Left lung (tissue), 10 donors: ENCODE data around the gene ZBTB47. TPM values are rescaled to one million over a fixed set of nuclear protein-coding genes. Genes with fewer than 3 reads are reported as not detected.

Source experiments
- ATAC-seq: fragments of 200-7000 bp; cut with Tn5 transposase; one replicate; pipeline ENCODE4 v1.9.1; 2020; ENCODE audit warnings: moderate library complexity
- DNase-seq, 4 donors: peaks; one replicate each; pipeline ENCODE4 v3.0.0-alpha.2; 2013 to 2020
- H3K27ac ChIP-seq, 2 donors: fragments of 200-600 bp; sonication (generic) in 1 of 2; one replicate each; pipeline versions ENCODE4 v1.5.0 to v1.8.0; 2020 to 2021
- H3K27me3 ChIP-seq, 2 donors: fragments of 200-600 bp; sonication (generic) in 1 of 2; one replicate each; pipeline versions ENCODE4 v1.5.0 to v1.8.0; 2020 to 2021
- H3K36me3 ChIP-seq, 2 donors: fragments of 200-600 bp; sonication (generic) in 1 of 2; one replicate each; pipeline versions ENCODE4 v1.5.0 to v1.8.0; 2020 to 2021
- H3K4me1 ChIP-seq, 2 donors: fragments of 200-600 bp; one replicate each; pipeline ENCODE4 v1.8.0; 2021
- H3K4me3 ChIP-seq, 2 donors: fragments of 200-600 bp; sonication (generic) in 1 of 2; one replicate each; pipeline versions ENCODE4 v1.5.0 to v1.8.0; 2020 to 2021; ENCODE audit warnings: mild to moderate bottlenecking in 1 of 2
- H3K9me3 ChIP-seq, 2 donors: fragments of 200-600 bp; sonication (generic) in 1 of 2; one replicate each; pipeline versions ENCODE4 v1.5.0 to v1.8.0; 2020 to 2021
- CTCF ChIP-seq, 2 donors: fragments of 200-600 bp; sonication (generic) in 1 of 2; IDR thresholded peaks; one replicate each; pipeline versions ENCODE4 v1.5.0 to v1.8.0; 2021; ENCODE audit warnings: antibody characterized with exemption in 2 of 2
- intact Hi-C, 2 donors: fragments of 100-400 bp; cut with DNase I; formaldehyde crosslinking; loops; one replicate each; pipeline versions ENCODE4 v1.11.2 to v1.14.2; 2022
- polyA plus RNA-seq, 6 donors: library from polyadenylated mRNA; unstranded; fragments of 120-200 nt; gene quantifications; one replicate each; pipeline ENCODE4 v1.2.1, GENCODE V29; 2013; ENCODE audit not compliant: insufficient read length in 6 of 6
- total RNA-seq, 2 donors: library from RNA; stranded (reverse); fragmentation: NEBNext Ultra II Directional; extraction: Animal tissue kit (Norgen Biotek cat#: 25700); gene quantifications; one replicate each; pipeline ENCODE4 v1.2.1, GENCODE V29; 2021
- donor health status: DM: no; HTN: yes; CAD: no.
- donor health status: DM: no; HTN: no; CAD: no.

The ZBTB47 gene
- total and polyA plus RNA-seq, 8 donors = 10.4 to 34.9 (median 15.1) TPM

DNA sequence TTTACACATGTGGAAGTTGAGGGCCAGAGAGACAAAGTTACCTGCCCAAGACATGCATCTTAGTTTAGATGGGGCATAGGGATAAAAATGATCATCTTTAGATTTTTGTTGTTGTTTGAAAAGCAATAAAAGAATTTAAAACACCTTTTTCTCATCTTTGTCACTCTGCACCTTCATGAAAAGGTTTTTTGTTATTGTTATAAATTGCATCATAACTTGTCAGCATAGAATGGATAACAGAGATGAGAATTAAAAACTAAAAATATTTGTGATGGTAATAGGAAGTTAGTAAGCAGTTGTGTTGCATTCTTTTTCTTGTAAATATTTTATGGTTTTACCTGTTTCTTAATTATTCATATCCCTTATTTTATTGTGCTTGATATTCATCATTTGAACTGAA is 13.4 kb upstream of the ZBTB47 start:
- intact Hi-C loops = no loop called here
- H3K27ac ChIP-seq = no peak overlapping the region
- H3K36me3 ChIP-seq = peaks cover 0 to 100% of the 10 kb centered on the region in 2 donors
- no peak for TF ChIP-seq CTCF (IDR thresholded peaks at IDR 0.05)
- ATAC-seq = no peak
- H3K9me3 ChIP-seq = no peaks in the 10 kb centered on the region
- H3K4me3 ChIP-seq = no peak overlapping the region
- no peaks in the 10 kb centered on the region for H3K4me1 ChIP-seq
- no peak for DNase-seq
- no peaks in the 10 kb centered on the region for H3K27me3 ChIP-seq

- no peak for ATAC-seq
- TF ChIP-seq CTCF (IDR thresholded peaks at IDR 0.05) = no peak
- intact Hi-C loops = no loop called here
- Histone ChIP-seq H3K4me3 (no peak overlapping the region), H3K4me1 (no peaks in the 10 kb centered on the region), H3K9me3 (no peaks in the 10 kb centered on the region), H3K27me3 (no peaks in the 10 kb centered on the region), H3K36me3 (peaks cover 0 to 100% of the 10 kb centered on the region in 2 donors), H3K27ac (no peak overlapping the region)
- no peak for DNase-seq
Observed at GRCh38 chr3:42640771-42641370, 12.6 kb upstream of the ZBTB47 start.

DNA sequence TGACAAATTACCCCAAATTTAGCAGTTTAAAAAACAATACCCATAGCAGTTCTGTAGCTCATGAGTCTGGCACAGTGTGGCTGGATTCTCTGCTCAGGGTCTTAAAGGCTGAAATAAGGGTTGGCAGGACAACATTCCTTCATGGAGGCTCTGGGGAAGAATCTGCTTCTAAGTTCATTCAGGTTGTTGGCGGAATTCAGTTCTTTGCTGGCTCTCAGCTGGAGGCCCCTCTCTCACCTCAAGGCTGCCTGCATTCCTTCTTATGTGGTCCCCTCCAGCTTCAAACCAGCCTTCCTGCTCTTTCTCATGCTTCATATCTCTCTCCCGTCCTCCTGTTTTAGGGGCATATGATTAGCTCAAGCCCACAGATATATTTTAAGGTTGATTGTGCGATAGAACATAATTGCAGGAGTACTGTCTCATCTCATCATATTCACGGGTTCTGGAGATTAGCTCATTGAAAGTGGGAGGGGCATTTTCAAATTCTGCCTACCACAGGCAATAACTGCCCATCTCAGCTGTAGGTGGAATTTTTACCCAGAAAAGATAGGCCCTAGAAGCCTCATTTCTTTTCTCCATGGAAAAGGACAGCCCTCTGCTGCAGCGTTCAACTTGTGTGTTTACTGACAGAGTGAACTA is 5.6 kb upstream of the ZBTB47 start:
- Histone ChIP-seq H3K36me3 (peaks cover 0 to 57% of the 10 kb centered on the region in 2 donors), H3K9me3 (no peaks in the 10 kb centered on the region), H3K4me3 (no peak overlapping the region), H3K27ac (no peak overlapping the region), H3K4me1 (peaks cover 12 to 39% of the 10 kb centered on the region in 2 donors), H3K27me3 (no peaks in the 10 kb centered on the region)
- no peak for TF ChIP-seq CTCF (IDR thresholded peaks at IDR 0.05)
- intact Hi-C loops = no loop called here
- ATAC-seq = no peak
- no peak for DNase-seq

- no peak for TF ChIP-seq CTCF (IDR thresholded peaks at IDR 0.05)
- intact Hi-C loops = no loop called here
- Histone ChIP-seq H3K27ac (no peak overlapping the region), H3K36me3 (peaks cover 0 to 46% of the 10 kb centered on the region in 2 donors), H3K9me3 (no peaks in the 10 kb centered on the region), H3K4me1 (peaks cover 20 to 49% of the 10 kb centered on the region in 2 donors), H3K4me3 (no peak overlapping the region), H3K27me3 (no peaks in the 10 kb centered on the region)
- ATAC-seq (no peak), DNase-seq (no peak)
Observed at GRCh38 chr3:42649006-42649405, 4.5 kb upstream of the ZBTB47 start.

GRCh38 chr3:42649783-42650182 is 3.7 kb upstream of the ZBTB47 start:
- peaks cover 0 to 38% of the 10 kb centered on the region in 2 donors for H3K36me3 ChIP-seq

More at GRCh38 chr3:42649783-42650182, 3.7 kb upstream of the ZBTB47 start:
- Histone ChIP-seq H3K4me3 (no peak overlapping the region), H3K4me1 (peaks cover 20 to 50% of the 10 kb centered on the region in 2 donors), H3K27ac (peak overlapping the region in 1 of 2 donors; percentile 39), H3K27me3 (no peaks in the 10 kb centered on the region), H3K9me3 (no peaks in the 10 kb centered on the region)
- intact Hi-C loops = no loop called here
- ATAC-seq (no peak), DNase-seq (no peak)
- no peak for TF ChIP-seq CTCF (IDR thresholded peaks at IDR 0.05)
